ENCODE measurements around the gene ZNF630.
"Not testable (repeated sequence)": the region's sequence is repeated elsewhere in the genome, so short reads cannot be mapped to it uniquely, and the experiment has no call there.

ZNF630 gene

GRCh38 chrX:48016583-48017310 is 54.7 kb downstream of the ZNF630 start:
- H3K9me3 ChIP-seq (ENCODE audit: insufficient read depth, low read depth, low read length); H3F3A ChIP-seq (ENCODE audit: low read depth); H3K9ac ChIP-seq (ENCODE audit: low read depth, low read length, poor library complexity, severe bottlenecking); H2AFZ ChIP-seq (ENCODE audit: low read length); H3K9me2 ChIP-seq (replicated peaks; ENCODE audit: low read depth, low read length); H3K36me3 ChIP-seq (ENCODE audit: insufficient read depth, low read length); H4K20me1 ChIP-seq (ENCODE audit: insufficient read depth, low read length, poor library complexity, severe bottlenecking); H3K27me3 ChIP-seq (ENCODE audit: insufficient read depth, low read length, poor library complexity, severe bottlenecking); H3K4me2 ChIP-seq (ENCODE audit: low read depth, low read length, poor library complexity, severe bottlenecking); H3K4me1 ChIP-seq (ENCODE audit: insufficient read depth, low read length, poor library complexity, severe bottlenecking); H3K79me2 ChIP-seq (ENCODE audit: insufficient read depth, low read length); H3K4me3 ChIP-seq (ENCODE audit: low read length, poor library complexity, severe bottlenecking): not testable (repeated sequence)

GRCh38 chrX:48009445-48009960 is 61.9 kb downstream of the ZNF630 start:
- H3K9me3 ChIP-seq (ENCODE audit: insufficient read depth, low read depth, low read length); H2AFZ ChIP-seq (ENCODE audit: low read length); H3F3A ChIP-seq (ENCODE audit: low read depth); H3K4me3 ChIP-seq (ENCODE audit: low read length, poor library complexity, severe bottlenecking); H3K4me1 ChIP-seq (ENCODE audit: insufficient read depth, low read length, poor library complexity, severe bottlenecking); H3K27me3 ChIP-seq (ENCODE audit: insufficient read depth, low read length, poor library complexity, severe bottlenecking); H3K79me2 ChIP-seq (ENCODE audit: insufficient read depth, low read length); H4K20me1 ChIP-seq (ENCODE audit: insufficient read depth, low read length, poor library complexity, severe bottlenecking); H3K4me2 ChIP-seq (ENCODE audit: low read depth, low read length, poor library complexity, severe bottlenecking); H3K9me2 ChIP-seq (replicated peaks; ENCODE audit: low read depth, low read length); H3K36me3 ChIP-seq (ENCODE audit: insufficient read depth, low read length); H3K9ac ChIP-seq (ENCODE audit: low read depth, low read length, poor library complexity, severe bottlenecking): not testable (repeated sequence)

Measured in Loucy (cell line).